ENCODE data around the gene PNMA8A.

- no peak for TF ChIP-seq CTCF (IDR thresholded peaks at IDR 0.05)
- TF ChIP-seq POLR2A (IDR thresholded peaks at IDR 0.05): no peak
These were observed 14.4 kb downstream of the PNMA8A start for GRCh38 chr19:46456930-46457329.

Measured in adrenal gland (tissue), 5 donors.